Retinal pigment epithelial cell (primary cell): ENCODE measurements around the gene PTPRK.

Experiments
- DNase-seq: peaks from one replicate; pipeline ENCODE4 v3.0.0-alpha.2; 2010; ENCODE audit warnings: low read depth
- H3K4me3 ChIP-seq: 2 replicates; pipeline ENCODE4 v1.5.1; 2011; ENCODE audit warnings: mild to moderate bottlenecking, low read length, control low read depth, moderate library complexity
- TF ChIP-seq, protein P1 (sequence below): conservative IDR thresholded peaks from 2 replicates; pipeline ENCODE4 v1.5.1; 2011; ENCODE audit warnings: low read depth, low read length, control low read depth, inconsistent platforms

PTPRK gene

DNA sequence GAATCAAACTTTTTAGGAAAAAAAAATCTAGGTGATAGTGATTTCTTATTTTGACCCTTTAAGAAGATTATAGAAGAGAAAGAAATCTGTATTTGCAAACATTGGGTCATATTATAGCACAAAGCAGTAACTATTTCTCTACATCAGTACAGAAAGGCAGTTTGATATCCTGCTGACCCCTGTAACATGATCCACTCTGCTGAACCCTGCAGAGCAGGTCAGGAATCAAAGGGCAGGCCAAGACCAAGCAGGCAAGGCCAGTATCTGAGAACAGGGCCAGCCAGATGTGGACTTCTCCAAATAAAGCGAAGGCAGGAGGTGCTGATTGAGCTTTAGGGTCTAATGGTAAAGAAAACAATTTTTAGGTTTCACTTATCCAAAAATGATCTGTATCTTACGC is 239.4 kb downstream of the PTPRK start:
- no peak for DNase-seq
- TF ChIP-seq, protein P1, sequence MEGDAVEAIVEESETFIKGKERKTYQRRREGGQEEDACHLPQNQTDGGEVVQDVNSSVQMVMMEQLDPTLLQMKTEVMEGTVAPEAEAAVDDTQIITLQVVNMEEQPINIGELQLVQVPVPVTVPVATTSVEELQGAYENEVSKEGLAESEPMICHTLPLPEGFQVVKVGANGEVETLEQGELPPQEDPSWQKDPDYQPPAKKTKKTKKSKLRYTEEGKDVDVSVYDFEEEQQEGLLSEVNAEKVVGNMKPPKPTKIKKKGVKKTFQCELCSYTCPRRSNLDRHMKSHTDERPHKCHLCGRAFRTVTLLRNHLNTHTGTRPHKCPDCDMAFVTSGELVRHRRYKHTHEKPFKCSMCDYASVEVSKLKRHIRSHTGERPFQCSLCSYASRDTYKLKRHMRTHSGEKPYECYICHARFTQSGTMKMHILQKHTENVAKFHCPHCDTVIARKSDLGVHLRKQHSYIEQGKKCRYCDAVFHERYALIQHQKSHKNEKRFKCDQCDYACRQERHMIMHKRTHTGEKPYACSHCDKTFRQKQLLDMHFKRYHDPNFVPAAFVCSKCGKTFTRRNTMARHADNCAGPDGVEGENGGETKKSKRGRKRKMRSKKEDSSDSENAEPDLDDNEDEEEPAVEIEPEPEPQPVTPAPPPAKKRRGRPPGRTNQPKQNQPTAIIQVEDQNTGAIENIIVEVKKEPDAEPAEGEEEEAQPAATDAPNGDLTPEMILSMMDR, result no peak
- H3K4me3 ChIP-seq, result no peak overlapping the region

GRCh38 chr6:128280066-128280465 is 240.3 kb downstream of the PTPRK start:
- TF ChIP-seq, protein P1, result no peak
- DNase-seq, result no peak
- H3K4me3 ChIP-seq, result no peak overlapping the region

GRCh38 chr6:128278836-128279235 is 241.6 kb downstream of the PTPRK start:
- no peak for DNase-seq
- TF ChIP-seq, protein P1, result no peak
- no peak overlapping the region for H3K4me3 ChIP-seq

GRCh38 chr6:128277379-128277778 is 243.0 kb downstream of the PTPRK start:
- TF ChIP-seq, protein P1, result no peak
- no peak for DNase-seq
- no peak overlapping the region for H3K4me3 ChIP-seq

GRCh38 chr6:128276311-128276710 is 244.1 kb downstream of the PTPRK start:
- TF ChIP-seq, protein P1, result no peak
- DNase-seq, result no peak
- no peak overlapping the region for H3K4me3 ChIP-seq

DNA sequence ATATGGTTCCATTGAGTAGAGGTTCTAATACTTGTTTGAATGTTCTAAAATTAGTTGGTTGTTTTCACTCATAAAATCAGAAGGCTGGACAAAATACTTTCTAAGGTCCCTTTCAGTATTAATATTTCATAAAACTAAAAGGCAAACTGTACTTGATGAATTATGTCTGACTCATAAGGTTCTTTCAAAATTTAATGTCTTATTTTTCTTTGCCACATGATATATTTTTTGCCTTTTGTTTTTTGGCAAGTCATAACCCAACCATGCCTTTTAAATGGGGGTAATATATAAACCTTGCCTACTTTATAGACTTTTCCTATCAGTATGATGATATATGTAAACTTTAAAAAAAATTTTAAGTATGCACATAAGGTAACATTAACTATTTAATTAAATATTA is 244.7 kb downstream of the PTPRK start:
- no peak overlapping the region for H3K4me3 ChIP-seq
- TF ChIP-seq, protein P1, result no peak
- no peak for DNase-seq

GRCh38 chr6:128275030-128275429 is 245.4 kb downstream of the PTPRK start:
- no peak for DNase-seq
- TF ChIP-seq, protein P1, result no peak
- no peak overlapping the region for H3K4me3 ChIP-seq
